Activated CD8-positive, alpha-beta memory T cell treated with anti-CD3 and anti-CD28 coated beads for 1 hour (primary cell): ENCODE measurements around the gene HFE.
"Not testable (repeated sequence)": the region's sequence is repeated elsewhere in the genome, so short reads cannot be mapped to it uniquely, and the experiment has no call there.

Source experiments
- DNase-seq, 2 donors: peaks; one replicate each; pipeline ENCODE4 v3.0.0-alpha.2; 2020; ENCODE audit warnings: low read depth in 1 of 2; ENCODE audit errors: extremely low read depth in 1 of 2

Gene HFE, protein sequence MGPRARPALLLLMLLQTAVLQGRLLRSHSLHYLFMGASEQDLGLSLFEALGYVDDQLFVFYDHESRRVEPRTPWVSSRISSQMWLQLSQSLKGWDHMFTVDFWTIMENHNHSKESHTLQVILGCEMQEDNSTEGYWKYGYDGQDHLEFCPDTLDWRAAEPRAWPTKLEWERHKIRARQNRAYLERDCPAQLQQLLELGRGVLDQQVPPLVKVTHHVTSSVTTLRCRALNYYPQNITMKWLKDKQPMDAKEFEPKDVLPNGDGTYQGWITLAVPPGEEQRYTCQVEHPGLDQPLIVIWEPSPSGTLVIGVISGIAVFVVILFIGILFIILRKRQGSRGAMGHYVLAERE

DNA sequence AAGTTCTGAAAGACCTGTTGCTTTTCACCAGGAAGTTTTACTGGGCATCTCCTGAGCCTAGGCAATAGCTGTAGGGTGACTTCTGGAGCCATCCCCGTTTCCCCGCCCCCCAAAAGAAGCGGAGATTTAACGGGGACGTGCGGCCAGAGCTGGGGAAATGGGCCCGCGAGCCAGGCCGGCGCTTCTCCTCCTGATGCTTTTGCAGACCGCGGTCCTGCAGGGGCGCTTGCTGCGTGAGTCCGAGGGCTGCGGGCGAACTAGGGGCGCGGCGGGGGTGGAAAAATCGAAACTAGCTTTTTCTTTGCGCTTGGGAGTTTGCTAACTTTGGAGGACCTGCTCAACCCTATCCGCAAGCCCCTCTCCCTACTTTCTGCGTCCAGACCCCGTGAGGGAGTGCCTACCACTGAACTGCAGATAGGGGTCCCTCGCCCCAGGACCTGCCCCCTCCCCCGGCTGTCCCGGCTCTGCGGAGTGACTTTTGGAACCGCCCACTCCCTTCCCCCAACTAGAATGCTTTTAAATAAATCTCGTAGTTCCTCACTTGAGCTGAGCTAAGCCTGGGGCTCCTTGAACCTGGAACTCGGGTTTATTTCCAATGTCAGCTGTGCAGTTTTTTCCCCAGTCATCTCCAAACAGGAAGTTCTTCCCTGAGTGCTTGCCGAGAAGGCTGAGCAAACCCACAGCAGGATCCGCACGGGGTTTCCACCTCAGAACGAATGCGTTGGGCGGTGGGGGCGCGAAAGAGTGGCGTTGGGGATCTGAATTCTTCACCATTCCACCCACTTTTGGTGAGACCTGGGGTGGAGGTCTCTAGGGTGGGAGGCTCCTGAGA, at the start of gene HFE:
HFE (plus strand) TSS at position 146 of the 832 bp plus-strand sequence; CDS start at position 158, 12 bp downstream.
- DNase-seq = no peak

DNA sequence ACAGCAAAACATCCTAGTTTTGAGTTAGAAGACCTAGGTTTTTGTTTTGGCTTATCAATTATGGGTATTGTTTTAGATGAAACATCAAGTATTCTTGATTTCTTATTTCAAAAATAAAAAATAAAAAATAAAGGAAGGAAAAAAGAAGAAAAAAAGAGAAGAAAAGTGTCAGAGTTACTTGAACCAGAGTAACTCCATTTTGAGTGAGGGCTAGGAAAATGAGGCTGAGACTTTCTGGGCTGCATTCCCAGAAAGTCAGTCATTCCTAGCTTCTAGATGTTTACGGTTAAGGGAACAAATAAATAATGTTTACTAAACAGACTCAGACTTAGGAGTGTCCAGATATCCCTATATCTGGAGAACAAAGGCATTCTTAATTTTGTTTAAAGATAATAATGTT, 45.3 kb upstream of the HFE start:
- DNase-seq = no peak

DNA sequence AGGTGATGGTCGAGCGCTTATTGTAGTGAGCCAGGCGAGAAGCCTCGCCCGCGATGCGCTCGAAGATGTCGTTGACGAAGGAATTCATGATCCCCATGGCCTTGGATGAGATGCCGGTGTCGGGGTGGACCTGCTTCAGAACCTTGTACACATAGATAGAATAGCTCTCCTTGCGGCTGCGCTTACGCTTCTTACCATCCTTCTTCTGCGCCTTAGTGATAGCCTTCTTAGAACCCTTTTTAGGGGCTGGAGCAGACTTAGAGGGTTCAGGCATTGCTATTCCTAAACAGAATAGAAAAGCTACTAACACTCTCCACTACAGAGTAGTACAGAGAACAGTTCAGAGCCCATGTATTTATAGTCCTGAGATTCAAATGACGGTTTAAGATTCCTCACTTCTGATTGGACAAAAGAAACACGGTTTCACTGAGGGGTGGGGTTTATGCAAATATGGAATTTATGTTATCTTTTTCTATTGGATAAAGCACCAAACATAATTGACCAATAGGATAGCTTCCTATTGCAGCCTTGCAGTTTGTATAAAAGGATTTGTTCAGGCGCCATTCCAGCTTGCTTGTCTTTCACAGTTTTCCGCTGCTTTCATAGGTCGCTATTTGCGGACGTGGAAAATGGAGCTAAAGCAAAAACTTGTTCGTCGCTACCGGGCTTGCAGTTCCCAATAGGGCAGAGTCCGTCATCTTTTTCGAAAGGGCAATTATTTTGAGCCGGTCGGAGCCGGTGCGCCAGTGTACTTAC, 43.7 kb upstream of the HFE start:
- DNase-seq = no peak

DNA sequence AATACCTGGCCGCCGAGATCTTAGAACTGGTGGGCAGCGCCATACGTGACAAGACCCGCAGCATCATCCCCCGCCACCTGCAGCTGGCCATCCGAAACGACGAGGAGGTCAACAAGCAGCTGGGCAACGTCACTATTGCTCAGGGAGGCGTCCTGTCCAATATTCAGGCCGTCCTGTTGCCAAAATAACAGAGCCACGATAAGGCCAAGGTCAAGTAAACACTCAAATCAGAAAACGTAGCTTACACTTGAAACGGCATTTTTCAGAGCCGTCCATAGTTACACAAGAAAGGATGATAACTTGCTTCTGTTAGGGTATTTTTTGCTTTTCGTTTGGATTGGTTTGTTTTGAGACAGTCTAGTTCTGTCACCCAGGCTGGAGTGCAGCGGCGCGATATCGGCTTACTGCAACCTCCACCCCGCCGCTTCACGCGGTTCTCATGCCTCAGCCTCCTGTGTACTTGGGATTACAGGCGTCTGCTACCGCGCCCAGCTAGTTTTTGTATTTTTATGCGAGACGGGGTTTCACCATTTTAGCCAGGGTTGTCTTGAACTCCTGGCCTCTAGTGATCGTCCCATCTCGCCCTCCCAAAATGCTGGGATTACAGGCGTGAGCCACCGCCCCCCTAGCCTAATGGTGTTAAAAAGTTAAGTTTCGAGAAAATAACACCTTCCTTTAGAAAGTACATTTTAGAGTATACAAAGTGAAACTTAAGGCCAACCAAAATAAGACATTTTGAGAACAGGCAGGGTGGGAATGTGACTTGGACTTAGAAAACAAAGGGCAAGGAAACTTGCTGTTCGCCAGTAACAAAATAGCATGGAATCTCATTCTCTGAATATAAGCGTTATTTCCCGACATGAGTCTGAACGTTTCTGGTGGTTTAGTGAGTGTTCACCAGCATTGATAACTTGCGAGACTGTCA, 42.8 kb upstream of the HFE start:
- no peak for DNase-seq

DNA sequence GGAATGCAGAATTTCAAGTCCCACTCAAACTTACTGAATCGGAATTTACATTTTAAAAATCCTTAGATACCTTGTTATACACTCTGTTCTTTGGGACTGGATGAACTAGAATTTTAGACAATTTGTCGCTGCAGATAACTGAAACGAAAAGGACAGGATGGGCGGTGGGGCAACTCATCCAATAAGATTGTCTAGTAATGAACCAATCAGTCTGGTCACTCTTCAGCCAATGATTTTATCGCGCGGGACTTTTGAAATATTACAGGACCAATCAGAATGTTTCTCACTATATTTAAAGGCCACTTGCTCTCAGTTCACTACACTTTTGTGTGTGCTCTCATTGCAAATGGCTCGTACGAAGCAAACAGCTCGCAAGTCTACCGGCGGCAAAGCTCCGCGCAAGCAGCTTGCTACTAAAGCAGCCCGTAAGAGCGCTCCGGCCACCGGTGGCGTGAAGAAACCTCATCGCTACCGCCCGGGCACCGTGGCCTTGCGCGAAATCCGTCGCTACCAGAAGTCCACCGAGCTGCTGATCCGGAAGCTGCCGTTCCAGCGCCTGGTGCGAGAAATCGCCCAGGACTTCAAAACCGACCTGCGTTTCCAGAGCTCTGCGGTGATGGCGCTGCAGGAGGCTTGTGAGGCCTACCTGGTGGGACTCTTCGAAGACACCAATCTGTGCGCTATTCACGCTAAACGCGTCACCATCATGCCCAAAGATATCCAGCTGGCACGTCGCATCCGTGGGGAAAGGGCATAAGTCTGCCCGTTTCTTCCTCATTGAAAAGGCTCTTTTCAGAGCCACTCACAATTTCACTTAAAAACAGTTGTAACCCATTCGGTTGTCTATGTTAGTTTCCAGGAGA, 41.9 kb upstream of the HFE start:
- no peak for DNase-seq

DNA sequence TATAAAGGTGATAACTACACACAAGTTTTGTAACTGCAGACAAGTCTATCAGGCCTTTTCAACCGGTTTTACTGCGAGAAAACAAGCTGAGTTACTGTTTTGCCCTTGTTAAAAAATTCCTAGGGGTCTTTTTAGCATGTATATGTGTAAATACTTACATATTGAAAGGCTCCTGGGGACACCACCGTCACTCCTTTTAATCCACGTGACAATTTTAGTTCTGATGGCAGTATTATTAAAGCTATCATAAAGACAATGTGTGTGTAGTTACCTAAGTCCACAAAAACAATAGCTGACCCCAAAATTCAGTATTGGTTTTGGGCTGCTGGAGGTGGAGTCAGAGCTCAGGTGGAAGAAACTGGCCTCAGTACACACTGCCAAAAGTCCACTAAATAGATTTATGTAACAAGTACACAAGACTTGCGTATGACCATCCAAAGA, 41.3 kb upstream of the HFE start:
- no peak for DNase-seq

DNA sequence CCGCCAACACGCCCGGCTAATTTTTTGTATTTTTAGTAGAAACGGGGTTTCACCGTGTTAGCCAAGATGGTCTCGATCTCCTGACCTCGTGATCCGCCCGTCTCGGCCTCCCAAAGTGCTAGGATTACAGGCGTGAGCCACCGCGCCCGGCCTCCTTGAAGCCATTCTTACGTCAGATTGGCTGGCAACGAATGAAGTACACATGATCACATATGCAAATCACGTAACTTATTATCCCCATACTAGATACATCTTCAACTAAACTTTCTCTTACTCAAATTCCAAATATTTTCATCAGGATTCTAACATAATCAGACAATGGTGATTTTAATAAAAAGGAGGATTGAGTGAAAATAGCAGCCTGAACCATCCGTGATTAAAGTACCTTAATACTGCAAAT, 39.9 kb upstream of the HFE start:
- not testable (repeated sequence) for DNase-seq

DNA sequence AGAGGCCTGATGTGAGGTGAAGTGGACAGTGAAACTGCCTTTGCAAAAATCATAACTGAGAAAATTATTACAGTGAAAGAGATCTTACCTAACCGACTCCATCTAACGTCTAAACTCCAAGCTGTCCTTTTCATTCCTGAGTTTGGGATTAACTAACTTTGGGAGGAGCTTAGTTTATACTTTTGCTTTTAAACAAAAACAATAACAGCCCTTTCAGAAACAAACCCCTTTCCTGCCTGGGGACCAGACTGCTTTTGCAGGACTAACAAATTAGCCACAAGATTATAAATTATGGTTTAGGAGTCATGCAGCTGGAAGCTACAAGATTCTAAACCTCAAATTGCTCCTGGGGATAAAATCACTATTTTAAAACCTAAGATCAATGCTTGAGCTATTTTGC, 38.6 kb upstream of the HFE start:
- DNase-seq = no peak

DNA sequence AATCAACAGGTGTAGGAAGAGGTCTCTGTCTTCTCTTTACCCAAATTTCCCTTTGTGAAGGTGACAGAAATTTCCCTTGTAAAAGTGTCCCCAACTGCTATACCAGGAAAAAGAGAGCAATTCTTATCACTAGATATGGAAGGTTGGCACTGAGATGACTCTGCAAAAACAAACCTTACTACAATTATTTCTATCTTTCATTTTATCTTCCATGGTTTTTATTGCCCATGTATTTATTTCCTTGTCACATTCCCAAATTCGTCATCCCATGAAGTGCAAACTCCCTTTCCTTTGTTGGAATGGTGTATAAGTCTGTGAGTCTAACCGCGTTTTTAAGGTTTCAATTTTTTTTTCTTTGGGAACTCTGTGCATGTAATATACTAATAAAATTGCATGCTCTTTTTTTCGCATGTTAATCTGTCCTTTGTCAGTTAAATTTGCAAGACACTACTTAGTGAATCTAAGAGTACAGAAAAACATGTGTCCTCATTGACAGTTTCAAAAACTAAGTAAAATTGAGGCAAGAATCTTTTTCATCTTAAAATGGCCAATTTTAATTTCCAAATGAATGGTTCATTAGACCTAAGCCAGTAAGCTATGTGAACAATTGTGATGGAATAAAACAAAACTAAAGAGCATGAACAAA, 35.4 kb upstream of the HFE start:
- DNase-seq = no peak

DNA sequence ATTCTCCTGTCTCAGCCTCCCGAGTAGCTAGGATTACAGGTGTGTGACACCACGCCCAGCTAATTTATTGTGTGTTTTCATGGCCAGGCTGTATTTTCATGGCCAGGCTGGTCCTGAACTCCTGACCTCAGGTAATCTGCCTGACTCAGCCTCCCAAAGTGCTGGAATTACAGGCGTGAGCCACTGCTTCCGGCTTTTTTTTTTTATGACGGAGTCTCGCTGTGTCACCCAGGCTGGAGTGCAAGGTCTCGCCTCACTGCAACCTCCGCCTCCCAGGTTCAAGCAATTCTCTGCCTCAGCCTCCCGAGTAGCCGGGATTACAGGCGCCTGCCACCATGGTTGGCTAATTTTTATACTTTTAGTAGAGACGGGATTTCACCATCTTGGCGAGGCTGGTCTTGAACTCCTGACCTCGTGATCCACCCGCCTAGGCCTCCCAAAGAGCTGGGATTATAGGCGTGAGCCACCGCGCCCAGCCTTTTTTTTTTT, 34.4 kb upstream of the HFE start:
- DNase-seq = not testable (repeated sequence)

DNA sequence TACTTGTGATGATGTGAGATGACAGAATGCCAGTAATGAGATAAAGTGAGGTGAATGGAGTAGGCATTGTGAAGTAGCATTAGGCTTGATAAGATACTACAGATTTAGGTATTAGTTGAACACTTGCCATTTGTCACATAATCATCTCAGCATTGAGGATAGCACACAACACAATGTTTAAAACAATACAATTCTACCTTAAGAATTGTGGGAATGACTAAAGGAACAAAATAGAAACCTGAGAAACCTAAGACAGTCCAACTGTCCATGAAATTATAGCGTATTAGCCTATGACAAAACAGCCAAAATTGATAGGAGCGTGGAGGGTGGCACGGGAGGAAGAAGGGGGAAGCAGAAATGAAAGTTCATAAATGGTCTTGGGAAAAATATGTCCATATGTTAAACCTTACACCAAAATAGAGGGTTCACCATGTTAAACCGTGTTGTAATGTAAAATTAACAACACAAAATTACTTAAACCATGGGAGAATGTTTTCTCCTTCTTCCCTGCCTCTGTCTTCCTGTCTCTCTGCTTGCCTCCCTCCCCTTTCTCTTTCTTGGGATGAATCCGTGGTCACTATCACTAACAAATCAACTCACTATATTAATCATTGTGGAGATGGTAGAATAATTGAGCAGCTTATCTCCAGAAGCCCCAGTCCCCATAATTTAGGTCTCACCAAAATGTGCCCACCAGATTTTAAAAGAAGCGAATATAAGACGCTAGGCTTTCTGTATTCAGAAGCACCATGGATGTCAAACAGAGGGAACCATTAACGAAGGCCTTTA, 33.0 kb upstream of the HFE start:
- no peak for DNase-seq

DNA sequence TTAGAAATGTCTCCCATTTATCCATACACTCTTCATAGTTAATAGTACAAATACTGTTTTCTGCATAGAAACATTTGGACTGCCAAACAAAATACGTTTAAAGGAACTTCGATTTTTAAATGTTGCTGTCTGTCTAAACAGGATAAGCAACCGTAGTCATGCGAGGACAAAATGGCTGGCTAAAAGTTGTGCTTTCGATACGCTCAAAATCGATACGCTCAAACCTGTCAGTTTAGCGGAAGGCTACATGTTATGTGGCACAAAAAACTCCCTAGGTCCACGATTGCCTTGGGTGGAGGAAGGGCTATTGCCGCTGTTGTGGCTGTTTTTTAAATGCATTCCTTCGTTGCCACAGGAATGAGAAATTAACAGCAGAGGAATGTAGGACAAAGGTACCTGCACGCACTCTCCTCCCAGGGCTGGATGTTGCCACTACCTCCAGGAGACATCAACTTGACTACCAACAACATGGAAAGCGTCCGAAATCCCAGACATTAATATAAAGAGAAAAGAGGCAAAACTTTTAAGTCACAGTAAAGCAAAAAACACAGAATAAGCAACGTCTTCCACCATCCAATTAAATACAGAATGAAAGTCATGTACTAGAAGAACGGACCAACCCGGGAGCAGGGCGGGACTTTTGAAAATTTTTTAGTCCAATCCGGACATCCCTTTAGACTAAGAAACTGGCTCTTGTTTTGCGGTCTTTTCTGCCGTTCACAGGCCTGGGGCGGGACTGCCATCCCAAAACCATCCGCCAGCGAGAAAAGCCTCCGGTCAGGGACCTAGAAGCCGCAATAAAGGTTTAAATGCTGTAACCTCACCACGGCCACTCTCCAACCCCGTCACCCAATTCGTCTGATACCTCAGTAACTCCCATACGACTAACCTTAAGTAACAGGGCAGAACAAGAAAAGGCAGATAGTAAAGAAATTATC, 32.2 kb upstream of the HFE start:
- peak in 1 of 2 donors; percentile 64 for DNase-seq

DNA sequence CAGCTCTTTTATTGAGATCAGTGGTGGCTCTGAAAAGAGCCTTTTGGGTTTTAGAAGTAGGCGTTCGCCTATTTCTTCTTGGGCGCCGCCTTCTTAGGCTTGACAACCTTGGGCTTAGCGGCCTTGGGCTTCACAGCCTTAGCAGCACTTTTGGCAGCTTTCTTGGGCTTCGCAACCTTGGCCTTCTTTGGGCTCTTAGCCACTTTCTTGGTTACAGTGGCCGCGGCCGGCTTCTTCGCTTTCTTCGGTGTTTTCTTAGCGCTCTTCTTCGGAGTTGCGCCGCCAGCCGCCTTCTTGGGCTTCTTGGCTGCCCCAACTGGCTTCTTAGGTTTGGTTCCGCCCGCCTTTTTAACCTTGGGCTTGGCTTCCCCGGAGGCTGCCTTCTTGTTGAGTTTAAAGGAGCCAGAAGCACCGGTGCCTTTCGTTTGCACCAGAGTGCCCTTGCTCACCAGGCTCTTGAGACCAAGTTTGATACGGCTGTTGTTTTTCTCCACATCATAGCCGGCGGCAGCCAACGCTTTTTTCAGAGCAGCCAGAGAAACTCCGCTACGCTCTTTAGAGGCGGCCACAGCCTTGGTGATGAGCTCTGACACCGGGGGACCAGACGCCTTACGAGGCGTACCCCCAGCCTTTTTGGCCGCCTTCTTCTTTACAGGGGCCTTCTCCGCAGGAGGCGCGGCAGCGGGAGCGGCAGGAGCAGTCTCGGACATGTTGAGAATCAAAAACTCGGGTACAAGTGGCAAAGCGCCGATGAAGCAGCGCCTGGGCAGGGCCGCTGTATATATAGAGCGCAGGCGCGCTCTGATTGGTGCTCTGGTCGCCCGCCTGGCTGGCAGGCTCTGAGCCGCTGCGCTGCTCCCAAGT, 31.3 kb upstream of the HFE start:
- peak in 1 of 2 donors; percentile 63 for DNase-seq

DNA sequence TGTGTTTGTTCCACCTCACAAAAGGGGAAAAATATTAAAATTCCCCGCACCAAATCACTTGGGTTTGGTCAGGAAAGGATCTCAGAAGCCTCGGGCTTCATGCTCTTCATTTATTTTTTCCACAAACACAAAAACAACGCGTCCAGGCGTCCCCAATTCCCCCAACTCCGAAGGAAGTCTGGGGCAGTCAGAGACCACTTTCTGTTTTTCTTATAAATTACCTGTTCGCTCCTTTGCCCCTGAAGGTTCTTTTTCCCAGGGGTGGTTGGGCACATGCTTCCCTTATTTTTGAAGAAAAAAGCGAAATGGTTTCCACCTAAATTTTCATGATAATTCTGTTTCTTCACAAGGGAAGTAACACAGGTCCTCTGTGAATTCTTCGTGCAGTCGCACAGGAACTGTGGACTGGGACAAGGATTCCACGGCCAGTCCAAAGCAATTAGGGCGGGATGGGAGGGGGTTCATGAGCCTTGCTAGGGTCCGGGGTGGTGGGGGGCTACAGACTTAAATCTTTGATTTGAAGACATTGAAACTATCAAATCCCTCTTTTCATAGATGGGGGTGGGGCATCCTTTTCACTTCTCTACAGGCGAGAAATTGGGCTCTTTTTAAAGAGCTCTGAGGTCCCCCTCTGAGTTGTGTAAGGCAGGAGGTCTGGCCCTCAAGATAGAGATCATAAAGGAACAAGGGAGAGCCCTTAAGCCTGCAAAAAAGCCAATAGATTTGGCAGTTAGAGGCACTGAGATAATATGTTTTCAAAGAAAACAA, 30.5 kb upstream of the HFE start:
- no peak for DNase-seq

DNA sequence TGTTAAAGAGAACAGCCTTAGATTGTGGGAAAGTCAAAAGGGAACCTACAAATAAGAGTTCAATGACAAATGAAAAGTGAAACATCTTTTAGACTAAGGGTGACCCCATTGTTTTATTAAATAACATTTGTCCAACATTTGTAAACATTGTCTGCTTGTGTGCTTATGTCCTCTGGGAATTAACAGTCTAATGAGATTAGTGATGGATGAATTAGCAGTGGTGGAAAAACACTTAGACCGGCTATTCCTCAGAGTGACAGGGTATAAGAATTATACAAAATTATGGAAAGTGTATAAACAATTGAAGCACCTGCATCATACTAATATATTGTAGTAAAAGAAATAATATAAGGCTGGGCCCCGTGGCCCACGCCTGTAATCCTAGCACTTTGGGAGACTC, 29.3 kb upstream of the HFE start:
- no peak for DNase-seq
